A673 (cell line): ENCODE measurements around the gene PBX4. TPM values are rescaled to one million over a fixed set of nuclear protein-coding genes. Genes with fewer than 3 reads are reported as not detected.
A peak's percentile ranks its signal among the peaks of the same experiment; 100 is the strongest.

Source experiments
- BruUV-seq: library from RNA; stranded (reverse); fragments of 400-500 nt; replicated peaks from 2 replicates; lab custom pipeline; 2021; lab: Mats Ljungman, UMichigan
- CTCF ChIA-PET: fragments of 300-600 bp; sonication (Branson Sonifier 250); formaldehyde crosslinking; loops from one replicate; lab custom pipeline; 2022; ENCODE audit warnings: antibody characterized with exemption; lab: Charles Lee
- POLR2A ChIA-PET: fragments of 300-600 bp; sonication (Branson Sonifier 250); formaldehyde crosslinking; loops from one replicate; lab custom pipeline; 2022; ENCODE audit warnings: antibody characterized with exemption; ENCODE audit not compliant: low non-redundant PET; lab: Charles Lee
- DNase-seq: peaks from one replicate; pipeline ENCODE4 v3.0.0-alpha.2; 2015; ENCODE audit warnings: low spot score
- H3K27ac ChIP-seq: fragments of 200-600 bp; sonication (generic); 2 replicates; pipeline ENCODE4 v1.5.1; 2016; ENCODE audit warnings: mixed run types, low read depth, mild to moderate bottlenecking, mixed read lengths, antibody characterized with exemption, low read length; ENCODE audit not compliant: poor library complexity, severe bottlenecking
- H3K27me3 ChIP-seq: fragments of 200-600 bp; sonication (generic); replicated peaks from 2 replicates; pipeline ENCODE4 v1.6.1; 2017; ENCODE audit warnings: mixed run types, low read depth, mild to moderate bottlenecking, mixed read lengths, antibody characterized with exemption, low read length; ENCODE audit not compliant: insufficient read depth, poor library complexity
- H3K36me3 ChIP-seq: fragments of 200-600 bp; sonication (generic); 2 replicates; pipeline ENCODE4 v1.6.1; 2016; ENCODE audit warnings: mixed run types, mild to moderate bottlenecking, mixed read lengths, antibody characterized with exemption, low read length; ENCODE audit not compliant: insufficient read depth, poor library complexity, severe bottlenecking
- H3K4me1 ChIP-seq: fragments of 200-600 bp; sonication (generic); 2 replicates; pipeline ENCODE4 v1.6.1; 2017; ENCODE audit warnings: mixed run types, mild to moderate bottlenecking, mixed read lengths, antibody characterized with exemption, low read length; ENCODE audit not compliant: insufficient read depth, poor library complexity, severe bottlenecking
- H3K4me3 ChIP-seq: fragments of 200-600 bp; sonication (generic); 2 replicates; pipeline ENCODE4 v1.5.1; 2016; ENCODE audit warnings: low read depth, mixed run types, mild to moderate bottlenecking, mixed read lengths, low read length; ENCODE audit not compliant: poor library complexity, severe bottlenecking
- H3K9me3 ChIP-seq: fragments of 200-600 bp; sonication (generic); 2 replicates; pipeline ENCODE4 v1.6.1; 2016; ENCODE audit warnings: mixed run types, low read depth, mild to moderate bottlenecking, mixed read lengths, antibody characterized with exemption, low read length; ENCODE audit not compliant: poor library complexity, severe bottlenecking
- EZH2 ChIP-seq: fragments of 200-600 bp; sonication (generic); IDR thresholded peaks from 2 replicates; pipeline ENCODE4 v1.6.1; 2017; ENCODE audit warnings: borderline replicate concordance, low read depth, mild to moderate bottlenecking, mixed read lengths, antibody characterized with exemption, low read length; ENCODE audit not compliant: poor library complexity, severe bottlenecking
- intact Hi-C: fragments of 100-400 bp; cut with micrococcal nuclease; formaldehyde crosslinking; loops from one replicate; pipeline ENCODE4 v1.10.0; 2022; ENCODE audit not compliant: unreplicated experiment
- total RNA-seq: library from RNA; stranded (reverse); gene quantifications from 2 replicates; pipeline ENCODE4 v1.2.3, GENCODE V29; 2021
- TF ChIP-seq, protein P1 (sequence below): fragments of 300-800, 200-600 bp; sonication (generic); conservative IDR thresholded peaks from 2 replicates; pipeline ENCODE4 v1.5.1; 2017; ENCODE audit warnings: low read depth, mild to moderate bottlenecking, antibody characterized with exemption, low read length, moderate library complexity, mixed read lengths

The PBX4 gene
- total RNA-seq, 1 experiment from 2014 or later = 3.1 TPM

GRCh38 chr19:19527371-19527656, 91.2 kb downstream of the PBX4 start:
- peaks cover 9% of the 10 kb centered on the region for H3K36me3 ChIP-seq
- intact Hi-C loops = no loop called here
- no peak overlapping the region for H3K27ac ChIP-seq
- H3K4me1 ChIP-seq = peaks cover 10% of the 10 kb centered on the region
- no peak overlapping the region for H3K4me3 ChIP-seq
- no peaks in the 10 kb centered on the region for H3K9me3 ChIP-seq
- no peak for DNase-seq
- CTCF ChIA-PET = no interaction called here
- POLR2A ChIA-PET = no interaction called here
- BruUV-seq = no TSS peak
- no peaks in the 10 kb centered on the region for H3K27me3 ChIP-seq
- TF ChIP-seq, protein P1, sequence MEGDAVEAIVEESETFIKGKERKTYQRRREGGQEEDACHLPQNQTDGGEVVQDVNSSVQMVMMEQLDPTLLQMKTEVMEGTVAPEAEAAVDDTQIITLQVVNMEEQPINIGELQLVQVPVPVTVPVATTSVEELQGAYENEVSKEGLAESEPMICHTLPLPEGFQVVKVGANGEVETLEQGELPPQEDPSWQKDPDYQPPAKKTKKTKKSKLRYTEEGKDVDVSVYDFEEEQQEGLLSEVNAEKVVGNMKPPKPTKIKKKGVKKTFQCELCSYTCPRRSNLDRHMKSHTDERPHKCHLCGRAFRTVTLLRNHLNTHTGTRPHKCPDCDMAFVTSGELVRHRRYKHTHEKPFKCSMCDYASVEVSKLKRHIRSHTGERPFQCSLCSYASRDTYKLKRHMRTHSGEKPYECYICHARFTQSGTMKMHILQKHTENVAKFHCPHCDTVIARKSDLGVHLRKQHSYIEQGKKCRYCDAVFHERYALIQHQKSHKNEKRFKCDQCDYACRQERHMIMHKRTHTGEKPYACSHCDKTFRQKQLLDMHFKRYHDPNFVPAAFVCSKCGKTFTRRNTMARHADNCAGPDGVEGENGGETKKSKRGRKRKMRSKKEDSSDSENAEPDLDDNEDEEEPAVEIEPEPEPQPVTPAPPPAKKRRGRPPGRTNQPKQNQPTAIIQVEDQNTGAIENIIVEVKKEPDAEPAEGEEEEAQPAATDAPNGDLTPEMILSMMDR = no peak
- no peak for TF ChIP-seq EZH2

DNA sequence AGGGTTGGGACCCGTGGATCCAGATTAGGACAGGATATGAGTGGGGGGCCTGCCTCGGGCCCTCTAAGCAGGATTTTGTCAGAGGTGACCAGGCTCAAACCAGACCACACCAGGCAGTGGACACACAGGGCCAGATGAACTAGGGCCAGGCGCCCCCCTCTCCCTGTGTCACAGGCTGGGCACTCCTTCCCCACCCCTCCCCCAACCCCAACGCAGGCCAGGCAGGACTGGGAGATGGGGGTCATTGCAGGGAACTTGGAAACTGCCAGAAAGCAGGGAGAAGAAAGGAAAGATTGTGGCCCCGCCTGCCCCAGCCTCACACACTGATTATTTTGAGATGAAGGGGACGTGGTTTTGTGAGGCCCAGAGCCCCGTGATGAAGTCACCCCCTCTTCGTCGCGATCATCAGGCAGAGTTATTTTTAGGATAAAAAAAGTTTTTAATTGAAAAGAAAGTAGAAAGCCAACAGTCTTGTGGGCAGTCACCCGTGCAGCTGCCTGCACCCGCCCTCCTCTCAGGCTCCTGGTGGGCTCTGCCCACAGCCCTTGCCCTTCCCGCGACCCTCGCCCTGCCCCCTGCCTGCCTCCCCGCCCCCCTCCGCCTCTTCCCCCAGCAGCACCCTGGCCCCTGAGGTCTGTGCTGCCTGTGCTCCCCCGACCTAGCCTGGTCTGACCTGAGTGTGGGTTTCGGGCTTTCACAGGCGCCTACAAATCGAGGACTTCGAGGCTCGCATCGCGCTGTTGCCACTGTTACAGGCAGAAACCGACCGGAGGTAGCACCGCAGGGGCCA, 91.7 kb downstream of the PBX4 start:
- no peaks in the 10 kb centered on the region for H3K9me3 ChIP-seq
- peaks cover 10% of the 10 kb centered on the region for H3K4me1 ChIP-seq
- CTCF ChIA-PET = no interaction called here
- intact Hi-C loops = no loop called here
- H3K36me3 ChIP-seq = peaks cover 9% of the 10 kb centered on the region
- no peak overlapping the region for H3K4me3 ChIP-seq
- BruUV-seq = no TSS peak
- TF ChIP-seq EZH2 = no peak
- TF ChIP-seq, protein P1 = no peak
- POLR2A ChIA-PET = no interaction called here
- no peak overlapping the region for H3K27ac ChIP-seq
- no peak for DNase-seq
- H3K27me3 ChIP-seq = no peaks in the 10 kb centered on the region

DNA sequence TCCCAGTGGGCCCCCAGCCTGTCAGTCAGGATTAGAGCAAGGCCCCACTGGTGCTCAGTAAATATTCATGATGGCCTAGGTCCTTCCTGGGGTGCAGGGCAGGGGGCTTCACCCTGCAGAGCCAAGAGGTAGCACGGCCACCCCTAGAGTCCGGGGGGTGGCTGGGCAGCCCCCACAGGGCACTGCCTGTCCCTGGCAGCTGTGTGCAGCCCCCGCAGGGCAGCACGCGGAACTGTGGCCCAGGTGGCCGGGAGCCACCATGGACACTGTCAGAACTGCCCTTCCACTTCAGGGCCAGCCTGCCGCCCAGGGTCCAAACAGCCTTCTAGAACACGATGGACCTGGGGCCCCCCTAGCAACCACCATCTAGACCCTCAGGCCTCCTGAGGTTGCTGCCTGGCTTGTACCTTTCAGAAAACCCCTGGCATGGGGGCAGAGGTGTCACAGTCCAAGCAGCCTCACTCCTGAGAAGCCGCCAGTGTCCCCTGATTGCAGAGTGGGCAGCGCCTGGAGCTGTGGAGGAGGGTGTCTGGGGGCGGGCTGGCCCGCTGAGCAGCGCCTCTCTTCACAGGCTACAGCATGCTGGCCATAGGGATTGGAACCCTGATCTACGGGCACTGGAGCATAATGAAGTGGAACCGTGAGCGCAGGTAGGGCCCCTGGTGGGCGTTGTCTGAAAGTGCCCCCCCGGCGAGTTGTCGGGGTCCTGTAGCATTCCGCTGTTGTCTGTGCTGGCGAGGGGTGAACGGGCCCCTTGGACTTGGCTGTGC, 92.7 kb downstream of the PBX4 start:
- BruUV-seq = no TSS peak
- no peak for DNase-seq
- Histone ChIP-seq H3K4me3 (no peak overlapping the region), H3K36me3 (peaks cover 12% of the 10 kb centered on the region), H3K27ac (peak overlapping the region; percentile 37), H3K27me3 (no peaks in the 10 kb centered on the region), H3K4me1 (peaks cover 10% of the 10 kb centered on the region), H3K9me3 (peaks cover 4% of the 10 kb centered on the region)
- ChIA-PET POLR2A (no interaction called here), CTCF (no interaction called here)
- no peak for TF ChIP-seq EZH2
- TF ChIP-seq, protein P1 = no peak
- intact Hi-C loops = no loop called here
